Left renal pelvis (tissue), 4 donors: Measurements from ENCODE around the gene GGCT. TPM values are rescaled to one million over a fixed set of nuclear protein-coding genes. Genes with fewer than 3 reads are reported as not detected.
"Not testable (repeated sequence)": the region's sequence is repeated elsewhere in the genome, so short reads cannot be mapped to it uniquely, and the experiment has no call there.

ENCODE experiments used
- DNase-seq, 4 donors: peaks; one replicate each; pipeline ENCODE4 v3.0.0-alpha.2; 2013; ENCODE audit warnings: low read depth in 4 of 4, low spot score in 3 of 4
- polyA plus RNA-seq, 4 donors: library from polyadenylated mRNA; unstranded; fragments of 120-200 nt; gene quantifications; one replicate each; pipeline ENCODE4 v1.2.1, GENCODE V29; 2013; ENCODE audit not compliant: insufficient read length in 4 of 4

GGCT gene
- polyA plus RNA-seq, 4 donors, result 40.8 to 88.1 (median 72.6) TPM

DNA sequence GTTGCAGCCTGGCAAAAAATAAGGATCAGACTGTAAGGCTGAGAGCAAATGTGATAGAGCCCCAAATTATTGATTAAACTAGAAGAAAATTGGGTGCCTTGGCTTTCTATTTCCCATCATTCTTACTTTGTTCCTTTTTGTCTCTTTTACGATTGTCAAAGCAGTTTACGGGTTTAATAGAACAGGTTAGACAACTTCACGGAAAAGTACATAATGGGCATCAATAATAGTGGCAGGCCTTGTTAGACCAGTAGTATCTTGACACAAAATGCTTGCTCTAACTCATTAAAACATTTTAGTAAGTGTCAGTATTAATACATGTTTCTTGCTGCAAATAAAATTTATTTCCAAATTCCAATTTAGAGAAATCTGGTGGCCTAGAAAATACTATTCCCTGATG, 14.5 kb upstream of the GGCT start:
- no peak for DNase-seq

DNA sequence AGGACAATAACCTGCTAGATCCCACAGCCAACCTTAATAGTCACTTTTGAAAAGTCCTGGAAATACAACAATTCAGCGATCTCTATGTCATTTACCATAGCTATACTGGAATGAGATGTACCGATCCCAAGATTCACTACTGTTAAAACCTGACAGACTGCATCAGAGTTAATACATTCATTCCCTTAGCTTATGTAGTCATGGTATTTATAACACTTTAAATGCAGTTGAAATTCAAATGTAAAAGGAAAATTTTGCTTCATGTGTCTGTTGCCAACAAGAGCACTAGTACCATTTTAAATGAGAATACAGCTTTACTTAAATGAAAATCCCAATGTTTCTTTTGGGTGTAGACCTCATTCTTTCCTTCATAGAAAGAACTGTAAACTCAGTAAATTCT, 11.1 kb upstream of the GGCT start:
- DNase-seq, result no peak

DNA sequence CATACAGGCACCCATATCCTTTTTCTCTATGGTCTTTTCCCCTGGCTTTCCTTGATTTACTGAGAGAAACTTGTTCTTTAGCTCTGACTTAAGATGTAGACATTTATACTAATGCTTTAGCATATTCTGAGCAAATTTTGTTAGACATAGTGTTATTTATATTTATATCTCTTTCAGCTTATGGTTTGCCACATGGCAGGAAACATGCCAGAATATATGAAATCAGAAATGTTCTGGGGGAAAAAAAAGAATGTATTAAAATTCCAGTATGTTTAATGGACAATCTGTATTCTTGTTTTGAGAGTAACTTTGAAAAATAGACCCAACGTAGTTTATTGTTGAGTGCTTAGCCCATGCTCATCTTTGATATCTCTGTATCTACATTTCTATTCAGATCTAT, 10.1 kb upstream of the GGCT start:
- no peak for DNase-seq

DNA sequence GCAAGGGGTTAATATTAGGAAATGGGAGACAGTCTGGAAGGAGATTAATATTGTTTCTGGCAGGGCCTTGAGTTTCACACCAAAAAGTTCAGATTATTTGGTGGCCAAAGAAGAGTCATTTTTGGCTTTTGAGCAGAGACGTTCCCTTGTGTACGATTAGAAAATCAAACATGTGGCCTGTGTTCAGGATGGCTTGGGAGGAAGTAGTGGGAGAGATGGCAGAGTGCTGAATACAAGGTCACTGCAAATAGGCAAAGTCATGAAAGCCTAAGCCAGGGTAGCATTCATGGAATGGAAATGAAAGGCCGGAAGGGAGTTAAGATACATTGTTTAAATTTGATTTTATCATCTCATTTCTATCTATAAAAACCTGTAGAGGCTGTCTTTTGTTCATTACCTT, 9.5 kb upstream of the GGCT start:
- no peak for DNase-seq

DNA sequence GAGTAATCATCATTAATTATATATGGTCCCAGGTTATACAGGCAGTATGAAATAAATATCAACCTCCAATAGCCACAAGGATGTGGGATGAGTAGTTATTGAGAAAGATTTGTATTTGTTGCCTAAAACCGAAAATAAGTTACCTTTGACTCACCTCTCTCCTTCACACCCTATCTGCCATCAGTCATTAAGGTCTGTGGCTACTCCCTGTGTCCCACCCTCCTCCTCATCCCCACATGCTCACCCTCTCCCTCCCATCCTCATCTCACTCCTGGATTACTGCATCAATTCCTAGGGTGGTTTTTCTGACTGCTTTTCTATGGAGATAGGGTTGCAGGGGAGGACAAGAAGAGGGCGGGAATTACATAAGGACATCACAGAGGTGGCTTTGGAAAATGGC, 9.1 kb upstream of the GGCT start:
- DNase-seq, result no peak

DNA sequence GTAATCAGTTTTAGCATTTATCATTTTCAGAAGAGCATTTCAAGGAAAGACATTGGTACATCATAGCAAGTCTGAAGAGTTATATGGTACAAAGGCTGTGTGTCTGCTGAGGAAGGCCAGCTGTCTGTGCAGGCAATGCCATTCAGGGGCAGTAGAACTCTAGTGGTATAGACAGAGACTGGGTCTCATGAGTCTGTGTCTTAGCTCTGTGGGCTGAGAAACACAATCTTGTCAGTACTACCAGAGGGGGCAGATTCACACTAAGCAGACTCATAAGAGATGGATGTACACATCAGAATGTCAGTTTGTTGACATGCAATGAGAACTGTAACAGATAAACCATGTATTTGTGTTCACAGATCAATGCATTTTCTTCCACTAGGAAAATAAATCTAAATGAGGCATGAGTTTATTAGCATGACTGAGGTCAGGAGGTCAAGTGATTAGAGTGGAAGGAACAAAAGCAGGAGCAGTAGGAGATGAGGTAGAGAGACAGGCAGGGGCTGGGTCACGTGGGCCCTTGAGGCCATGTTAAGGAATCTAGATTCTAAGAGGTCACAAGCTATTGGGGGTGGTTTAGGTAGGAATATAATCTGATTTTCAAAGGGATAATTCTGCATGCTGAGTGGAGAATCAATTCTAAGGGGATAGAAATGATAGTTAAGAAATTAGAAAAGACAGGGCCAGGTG, 7.5 kb upstream of the GGCT start:
- no peak for DNase-seq

DNA sequence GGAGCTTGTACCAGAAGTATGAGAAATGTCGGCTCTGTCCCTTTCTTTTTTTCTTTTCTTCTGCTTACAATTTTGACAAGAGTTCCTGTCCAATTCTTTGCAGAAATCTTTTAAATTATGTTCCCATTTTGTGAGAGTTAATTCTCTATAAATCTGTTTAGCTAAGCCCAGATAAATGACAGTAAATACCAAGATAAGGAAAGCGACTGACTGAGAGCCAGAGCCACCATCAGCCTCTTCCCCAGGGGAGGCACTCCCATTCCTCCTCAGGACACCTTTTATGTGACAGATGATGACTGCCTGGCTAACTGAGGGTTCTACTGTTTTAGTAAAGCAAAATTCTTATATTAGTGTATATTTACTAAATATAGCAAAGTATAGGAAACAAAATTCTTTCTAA, 6.9 kb upstream of the GGCT start:
- no peak for DNase-seq

DNA sequence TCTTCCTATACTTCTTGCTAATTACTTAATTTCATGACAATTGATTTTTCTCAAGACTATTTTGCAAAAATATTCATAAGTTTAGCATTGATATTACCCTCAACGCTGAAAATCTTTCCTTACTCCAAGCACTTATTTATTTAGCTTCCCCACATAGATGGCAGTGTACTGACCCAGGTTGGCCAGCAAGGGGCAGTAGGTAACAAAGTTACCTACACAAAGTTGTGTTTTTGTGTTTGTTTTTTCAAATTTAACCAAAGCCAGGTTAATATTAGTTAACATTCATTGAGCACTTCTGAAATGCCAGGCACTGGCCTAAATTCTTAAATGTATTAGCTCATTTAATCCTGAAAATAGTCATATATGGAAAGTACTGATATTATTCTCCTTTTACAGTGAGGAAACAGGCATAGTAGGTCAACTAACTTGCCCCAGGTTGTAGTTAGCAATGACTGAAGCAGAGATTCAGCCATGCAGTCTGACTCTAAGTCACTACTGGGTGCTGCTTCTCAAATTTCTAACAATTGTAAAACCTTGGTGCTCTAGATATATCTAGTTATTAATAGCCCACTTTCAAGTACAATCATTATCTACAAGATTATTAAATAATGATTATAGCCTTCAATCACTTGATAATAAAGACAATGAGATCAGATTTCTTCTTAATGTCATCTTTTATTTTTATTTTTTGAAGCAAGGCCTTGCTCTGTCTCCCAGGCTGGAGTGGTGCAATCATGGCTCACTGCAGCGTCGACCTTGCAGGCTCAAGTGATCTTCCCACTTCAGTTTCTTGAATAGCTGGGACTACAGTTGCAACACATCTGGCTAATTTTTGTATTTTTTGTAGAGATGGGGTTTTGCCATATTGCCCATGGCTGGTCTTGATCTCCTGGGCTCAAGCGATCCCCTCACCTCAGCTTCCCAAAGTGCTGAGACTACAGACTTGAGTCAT, 5.8 kb upstream of the GGCT start:
- DNase-seq, result no peak

DNA sequence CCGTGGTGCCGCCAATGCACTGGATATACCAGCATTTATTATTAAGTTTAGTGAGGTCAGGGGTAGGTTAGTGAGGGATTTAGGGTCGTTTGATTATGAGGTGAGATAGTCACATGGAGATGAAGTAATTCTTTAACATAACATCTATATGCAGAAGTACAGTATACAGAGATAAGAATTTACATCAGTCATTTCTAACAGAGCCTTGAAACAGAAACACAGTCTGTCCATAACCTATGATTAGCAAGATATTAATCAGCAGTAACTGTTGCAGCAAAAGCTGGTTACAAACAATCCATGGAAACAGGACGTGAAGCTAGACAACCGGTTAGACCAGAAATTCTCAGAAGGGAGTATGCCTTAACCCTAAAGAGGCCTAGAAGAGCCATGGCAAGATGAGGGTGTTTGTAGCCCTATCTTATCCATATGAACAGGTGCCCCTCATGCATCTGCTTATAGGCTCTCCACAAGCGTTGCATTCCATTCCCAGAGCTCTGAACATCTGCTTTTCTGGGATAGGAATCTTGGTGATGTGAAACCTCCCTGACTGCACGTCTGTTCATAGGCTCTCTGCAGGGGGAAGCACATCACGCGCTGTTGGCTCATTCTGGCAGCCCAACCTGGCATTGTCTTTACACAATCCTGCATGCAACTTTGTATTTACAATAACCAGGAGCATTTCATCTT, 4.7 kb upstream of the GGCT start:
- DNase-seq, result not testable (repeated sequence)

DNA sequence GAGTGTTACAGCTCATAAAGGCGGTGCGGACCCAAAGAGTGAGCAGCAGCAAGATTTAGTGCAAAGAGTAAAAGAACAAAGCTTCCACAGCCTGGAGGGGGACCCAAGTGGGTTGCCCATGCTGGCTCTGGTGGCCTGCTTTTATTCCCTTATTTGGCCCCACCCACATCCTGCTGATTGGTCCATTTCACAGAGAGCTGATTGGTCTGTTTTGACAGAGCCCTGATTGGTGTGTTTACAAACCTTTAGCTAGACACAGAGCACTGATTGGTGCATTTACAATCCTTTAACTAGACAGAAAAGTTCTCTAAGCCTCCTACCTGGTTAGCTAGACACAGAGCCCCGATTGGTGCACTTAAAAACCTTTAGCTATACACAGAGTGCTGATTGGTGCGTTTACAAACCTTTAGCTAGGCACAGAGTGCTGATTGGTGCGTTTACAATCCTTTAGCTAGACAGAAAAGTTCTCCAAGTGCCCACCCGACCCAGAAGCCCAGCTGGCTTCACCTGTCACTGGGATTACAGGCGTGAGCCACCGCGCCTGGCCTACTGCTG, 2.8 kb upstream of the GGCT start:
- DNase-seq, result not testable (repeated sequence)

DNA sequence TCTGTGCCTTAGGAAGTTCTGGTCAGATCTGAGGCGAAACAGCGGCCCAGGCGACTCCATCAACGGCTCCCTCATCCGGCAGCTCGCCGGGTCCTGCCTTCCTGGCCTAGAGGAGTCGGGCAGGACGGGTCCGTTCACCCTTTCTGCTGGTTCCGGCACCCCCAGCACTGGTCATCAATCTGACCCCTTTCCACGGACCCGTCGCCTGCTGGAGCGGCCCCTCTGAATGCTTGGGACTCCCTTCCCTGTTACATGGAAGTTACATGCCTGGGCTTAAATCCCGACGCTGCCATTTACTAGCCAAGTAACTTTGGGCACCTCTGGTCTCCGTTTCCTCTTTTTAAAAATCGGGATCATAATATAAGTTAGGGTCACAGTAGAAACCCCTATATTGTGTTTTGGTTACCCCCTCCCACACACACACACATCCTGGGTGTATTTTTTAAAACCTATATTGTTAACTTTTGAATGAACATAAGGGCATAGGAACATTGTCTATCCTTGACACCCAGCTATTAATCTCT, 607 bp upstream of the GGCT start:
- DNase-seq, result no peak

DNA sequence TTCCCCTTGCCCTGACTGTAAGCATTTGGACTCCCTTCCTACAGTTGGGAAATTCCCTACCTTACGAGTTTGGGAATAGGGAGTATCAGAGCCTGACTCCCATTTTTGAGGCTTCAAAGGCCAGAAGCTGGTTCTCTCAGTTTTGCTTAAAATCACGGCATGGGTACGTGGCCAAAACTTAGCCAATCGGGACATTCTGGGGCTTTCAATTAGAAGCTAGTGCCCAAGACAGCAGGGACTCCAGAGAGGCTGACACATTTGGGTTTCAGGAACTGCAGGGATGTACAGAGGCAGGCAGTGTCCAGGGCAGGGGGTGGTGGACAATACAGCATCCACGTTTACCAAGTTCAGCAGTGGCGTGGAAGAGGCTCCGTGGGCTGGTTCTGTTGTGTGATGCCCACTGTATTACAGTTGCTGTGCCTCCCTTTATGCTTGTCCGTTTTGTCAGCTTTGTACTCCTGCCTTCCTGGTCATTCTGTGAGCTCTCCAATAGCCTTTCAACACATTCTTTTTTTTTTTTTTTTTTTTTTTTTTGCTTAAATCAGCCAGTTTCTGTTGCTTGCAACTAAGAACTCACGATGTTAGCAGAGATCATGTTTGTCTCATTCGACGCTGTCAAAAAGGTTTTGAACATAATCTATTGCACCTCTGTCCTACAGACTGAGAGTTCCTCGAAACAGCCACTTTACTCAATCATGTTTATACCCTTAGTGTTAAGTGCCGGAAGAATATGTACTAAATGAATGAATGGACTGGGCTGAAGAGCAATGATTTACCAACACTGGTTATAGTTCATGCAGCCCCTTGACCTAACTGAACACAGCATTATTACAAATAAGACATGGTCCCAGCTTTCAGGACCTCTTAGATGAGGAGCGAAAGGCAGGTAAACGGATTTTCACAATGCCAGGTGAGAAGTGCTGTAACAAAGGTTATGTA, 1.1 kb downstream of the GGCT start:
- DNase-seq, result no peak

DNA sequence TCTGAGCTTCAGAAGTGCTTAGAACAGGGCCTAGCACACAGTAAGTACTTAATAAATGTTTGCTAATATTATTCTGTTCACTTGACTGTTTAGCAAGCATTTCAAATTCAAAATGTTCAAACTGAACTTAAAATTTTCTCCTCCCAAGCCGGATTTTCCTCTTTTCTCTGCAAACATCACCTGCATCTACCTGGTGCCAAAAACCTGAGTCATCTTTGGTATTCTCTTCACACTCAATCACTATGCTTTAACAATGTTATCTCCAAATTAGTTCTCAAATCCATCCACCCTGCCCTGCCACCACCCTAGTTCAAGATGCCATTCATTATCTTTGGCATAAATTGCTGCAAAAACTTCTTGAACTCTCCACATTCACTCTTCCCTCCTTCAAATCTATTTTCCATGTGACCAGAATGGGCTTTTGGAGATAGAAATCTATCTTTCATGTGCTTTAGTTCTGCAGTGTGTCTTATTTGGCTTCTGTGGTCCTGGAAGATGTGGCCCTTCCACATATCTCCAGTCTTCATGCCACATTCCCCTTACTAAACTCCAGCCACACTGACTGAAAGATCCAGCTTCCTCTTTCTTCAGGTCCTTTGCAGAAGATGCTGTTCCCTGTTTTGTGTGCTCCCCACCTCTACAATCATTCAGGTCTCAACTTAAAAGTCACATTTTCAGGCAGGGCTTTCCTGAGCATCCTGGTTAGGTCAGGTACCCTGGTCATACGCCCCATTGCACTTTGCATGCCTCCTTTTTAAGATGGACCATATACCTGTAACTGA, 2.0 kb downstream of the GGCT start:
- no peak for DNase-seq

DNA sequence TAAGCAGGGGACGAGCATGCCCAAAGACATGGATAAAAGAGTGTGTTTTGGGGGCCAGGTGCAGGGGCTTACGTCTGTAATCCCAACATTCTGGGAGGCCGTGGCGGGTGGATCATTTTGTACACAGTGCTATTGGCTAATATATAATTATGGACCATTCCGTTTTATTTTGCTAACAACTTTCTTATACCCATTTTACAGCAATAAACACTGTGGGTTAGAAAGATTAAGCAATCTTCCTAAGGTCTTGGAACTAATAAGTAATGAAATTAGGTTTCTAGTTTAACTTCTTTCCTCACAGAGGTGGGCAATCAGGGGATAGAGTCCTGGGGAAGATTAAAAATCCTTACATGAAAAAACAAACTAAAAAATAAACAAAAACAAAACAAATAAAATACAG, 3.4 kb downstream of the GGCT start:
- no peak for DNase-seq

DNA sequence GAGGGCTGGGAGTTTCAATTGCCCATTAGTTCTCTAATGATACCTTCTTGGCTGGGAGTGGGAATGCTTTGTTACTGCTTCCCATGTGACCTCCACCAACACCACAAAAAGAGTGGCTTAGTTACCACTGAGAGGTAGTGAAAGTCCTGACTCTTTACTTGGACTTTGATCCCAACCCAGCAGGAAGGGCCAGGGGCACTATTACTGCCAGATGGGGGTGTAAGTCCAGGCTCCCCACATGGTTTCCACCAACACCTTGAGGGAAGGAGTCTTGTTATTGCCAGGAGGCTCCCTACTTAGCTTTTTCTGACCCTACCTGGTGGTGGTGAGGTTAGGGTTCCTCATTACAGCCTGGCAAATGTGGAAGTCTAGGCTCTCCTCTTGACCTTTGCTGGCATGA, 11.4 kb downstream of the GGCT start:
- DNase-seq, result no peak

DNA sequence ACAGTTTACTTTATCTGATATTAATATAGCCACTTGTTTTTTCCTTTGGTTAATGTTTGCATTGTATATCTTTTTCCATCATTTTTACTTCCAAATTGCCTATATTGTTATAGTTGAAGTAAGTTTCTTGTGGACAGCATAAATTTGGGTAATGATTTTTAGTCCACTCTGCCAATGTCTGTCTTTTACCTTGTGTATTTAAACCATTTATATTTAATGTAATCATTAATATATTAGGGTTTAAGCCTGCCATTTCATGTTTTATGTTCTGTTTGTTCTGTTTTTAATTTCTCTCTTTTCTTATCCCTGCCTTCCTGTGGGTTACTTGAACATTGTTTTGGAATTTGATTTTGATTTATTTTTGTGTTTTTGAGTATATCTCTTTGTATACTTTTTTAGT, 13.2 kb downstream of the GGCT start:
- no peak for DNase-seq

DNA sequence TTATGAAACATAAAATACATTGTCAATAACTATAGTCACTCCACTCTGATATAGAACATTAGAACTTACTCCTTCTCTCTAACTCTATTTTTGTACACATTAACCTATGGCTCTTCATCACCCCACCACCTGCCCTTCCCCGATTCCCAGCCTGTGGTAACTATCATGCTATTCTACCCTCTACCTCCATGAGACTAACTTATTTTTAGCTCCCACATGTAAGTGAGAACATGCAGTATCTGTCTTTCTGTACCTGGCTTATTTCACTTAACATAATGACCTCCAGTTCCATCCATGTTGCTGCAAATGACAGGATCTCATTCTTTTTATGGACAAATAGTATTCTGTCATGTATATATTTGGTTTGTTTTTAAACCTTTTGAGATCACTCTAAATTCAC, 17.3 kb downstream of the GGCT start:
- no peak for DNase-seq

DNA sequence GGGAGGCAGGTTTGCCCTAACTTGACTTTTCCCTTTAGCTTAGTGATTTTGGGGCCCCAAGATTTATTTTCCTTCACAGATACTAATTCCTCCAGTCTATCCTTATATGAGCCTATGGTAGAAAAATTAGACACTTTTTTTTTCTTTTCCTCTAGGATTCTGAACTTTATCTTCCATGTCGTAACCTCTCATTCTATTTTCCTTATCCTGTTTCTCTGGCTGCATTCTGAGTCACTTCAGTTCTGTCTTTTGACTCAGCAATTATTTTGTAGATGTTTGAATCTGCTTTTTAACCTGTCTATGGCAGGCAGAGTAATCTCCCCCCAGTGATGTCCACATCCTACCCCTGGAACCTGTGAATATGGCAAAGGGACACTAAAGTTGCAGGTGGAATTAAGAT, 19.0 kb downstream of the GGCT start:
- DNase-seq, result no peak

DNA sequence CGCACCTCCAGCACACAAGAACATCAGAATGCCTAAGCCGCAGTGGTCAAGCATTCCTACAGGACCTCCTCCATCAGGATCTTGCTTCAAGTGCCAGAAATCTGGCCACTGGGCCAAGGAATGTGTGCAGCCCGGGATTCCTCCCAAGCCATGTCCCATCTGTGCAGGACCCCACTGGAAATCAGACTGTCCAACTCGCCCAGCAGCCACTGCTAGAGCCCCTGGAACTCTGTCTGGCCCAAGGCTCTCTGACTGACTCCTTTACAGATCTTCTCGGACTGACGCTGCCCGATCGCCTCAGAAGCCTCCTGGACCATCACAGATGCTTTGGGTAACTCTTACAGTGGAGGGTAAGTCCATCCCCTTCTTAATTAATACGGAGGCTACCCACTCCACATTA, 23.2 kb downstream of the GGCT start:
- DNase-seq, result not testable (repeated sequence)
